Mucosa of descending colon (tissue), 3 donors: Measurements from ENCODE around the gene FGD5. TPM values are rescaled to one million over a fixed set of nuclear protein-coding genes. Genes with fewer than 3 reads are reported as not detected.

Experiments used
- ATAC-seq: fragments of 200-7000 bp; cut with Tn5 transposase; one replicate; pipeline ENCODE4 v1.9.1; 2020; ENCODE audit warnings: mild to moderate bottlenecking, moderate library complexity
- DNase-seq, 3 donors: peaks; one replicate each; pipeline ENCODE4 v3.0.0-alpha.2; 2020
- H3K36me3 ChIP-seq: fragments of 200-600 bp; one replicate; pipeline ENCODE4 v1.8.0; 2021; ENCODE audit warnings: low read depth, mild to moderate bottlenecking
- H3K4me1 ChIP-seq: fragments of 200-600 bp; one replicate; pipeline ENCODE4 v1.8.0; 2021; ENCODE audit warnings: low read depth, mild to moderate bottlenecking
- H3K4me3 ChIP-seq: fragments of 200-600 bp; one replicate; pipeline ENCODE4 v1.8.0; 2021; ENCODE audit warnings: mild to moderate bottlenecking
- H3K9me3 ChIP-seq: fragments of 200-600 bp; one replicate; pipeline ENCODE4 v1.8.0; 2021; ENCODE audit warnings: mild to moderate bottlenecking
- intact Hi-C, 2 donors: fragments of 100-400 bp; cut with DNase I in 1 of 2; cut with micrococcal nuclease in 1 of 2; formaldehyde crosslinking; loops; one replicate each; pipeline versions ENCODE4 v1.11.0 to v1.11.1; 2022; cut with DNase I, micrococcal nuclease
- total RNA-seq, 3 donors: library from RNA; stranded (reverse); fragmentation: NEBNext Ultra II Directional in 2 of 3; extraction: Animal tissue kit (Norgen Biotek cat#: 25700) in 2 of 3; gene quantifications; one replicate each; pipeline versions ENCODE4 v1.2.1 to v1.2.4, GENCODE V29; 2021 to 2023
- TF ChIP-seq, protein P1 (sequence below): fragments of 200-600 bp; IDR thresholded peaks from one replicate; pipeline ENCODE4 v1.8.0; 2022; ENCODE audit warnings: antibody characterized with exemption, mild to moderate bottlenecking
- donor health status: DM: no; HTN: no; CAD: no; lungs with moderate emphysema.
- donor health status: DM: no; HTN: no; CAD: no.
- donor health status: DM: no; HTN: yes; CAD: no.

The FGD5 gene
- total RNA-seq, 3 donors from 2014 or later = 6.1 to 15.1 (median 9.2) TPM

DNA sequence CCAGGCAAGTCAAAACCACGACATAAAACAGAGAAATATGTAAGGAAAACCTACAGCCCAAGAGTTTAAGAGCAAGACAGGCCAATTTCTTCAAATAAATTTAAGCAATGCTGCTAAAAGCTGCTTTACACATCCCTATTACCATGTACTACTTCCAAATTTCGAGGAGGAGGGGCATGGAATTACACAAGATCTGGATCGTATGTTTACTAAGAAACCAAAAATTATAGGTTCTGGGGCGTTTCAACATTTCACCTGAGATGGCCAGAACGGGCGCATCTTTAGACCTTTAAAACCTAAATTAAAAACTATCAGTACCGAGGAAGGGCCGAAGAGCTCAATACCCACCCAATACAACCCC lies 128.0 kb downstream of the FGD5 start:
- no peak for DNase-seq
- intact Hi-C loops = no loop called here
- Histone ChIP-seq H3K4me1 (peaks cover 24% of the 10 kb centered on the region), H3K36me3 (peaks cover 3% of the 10 kb centered on the region), H3K4me3 (peak overlapping the region; percentile 58), H3K9me3 (no peaks in the 10 kb centered on the region)
- no peak for ATAC-seq
- TF ChIP-seq, protein P1, sequence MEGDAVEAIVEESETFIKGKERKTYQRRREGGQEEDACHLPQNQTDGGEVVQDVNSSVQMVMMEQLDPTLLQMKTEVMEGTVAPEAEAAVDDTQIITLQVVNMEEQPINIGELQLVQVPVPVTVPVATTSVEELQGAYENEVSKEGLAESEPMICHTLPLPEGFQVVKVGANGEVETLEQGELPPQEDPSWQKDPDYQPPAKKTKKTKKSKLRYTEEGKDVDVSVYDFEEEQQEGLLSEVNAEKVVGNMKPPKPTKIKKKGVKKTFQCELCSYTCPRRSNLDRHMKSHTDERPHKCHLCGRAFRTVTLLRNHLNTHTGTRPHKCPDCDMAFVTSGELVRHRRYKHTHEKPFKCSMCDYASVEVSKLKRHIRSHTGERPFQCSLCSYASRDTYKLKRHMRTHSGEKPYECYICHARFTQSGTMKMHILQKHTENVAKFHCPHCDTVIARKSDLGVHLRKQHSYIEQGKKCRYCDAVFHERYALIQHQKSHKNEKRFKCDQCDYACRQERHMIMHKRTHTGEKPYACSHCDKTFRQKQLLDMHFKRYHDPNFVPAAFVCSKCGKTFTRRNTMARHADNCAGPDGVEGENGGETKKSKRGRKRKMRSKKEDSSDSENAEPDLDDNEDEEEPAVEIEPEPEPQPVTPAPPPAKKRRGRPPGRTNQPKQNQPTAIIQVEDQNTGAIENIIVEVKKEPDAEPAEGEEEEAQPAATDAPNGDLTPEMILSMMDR = no peak

DNA sequence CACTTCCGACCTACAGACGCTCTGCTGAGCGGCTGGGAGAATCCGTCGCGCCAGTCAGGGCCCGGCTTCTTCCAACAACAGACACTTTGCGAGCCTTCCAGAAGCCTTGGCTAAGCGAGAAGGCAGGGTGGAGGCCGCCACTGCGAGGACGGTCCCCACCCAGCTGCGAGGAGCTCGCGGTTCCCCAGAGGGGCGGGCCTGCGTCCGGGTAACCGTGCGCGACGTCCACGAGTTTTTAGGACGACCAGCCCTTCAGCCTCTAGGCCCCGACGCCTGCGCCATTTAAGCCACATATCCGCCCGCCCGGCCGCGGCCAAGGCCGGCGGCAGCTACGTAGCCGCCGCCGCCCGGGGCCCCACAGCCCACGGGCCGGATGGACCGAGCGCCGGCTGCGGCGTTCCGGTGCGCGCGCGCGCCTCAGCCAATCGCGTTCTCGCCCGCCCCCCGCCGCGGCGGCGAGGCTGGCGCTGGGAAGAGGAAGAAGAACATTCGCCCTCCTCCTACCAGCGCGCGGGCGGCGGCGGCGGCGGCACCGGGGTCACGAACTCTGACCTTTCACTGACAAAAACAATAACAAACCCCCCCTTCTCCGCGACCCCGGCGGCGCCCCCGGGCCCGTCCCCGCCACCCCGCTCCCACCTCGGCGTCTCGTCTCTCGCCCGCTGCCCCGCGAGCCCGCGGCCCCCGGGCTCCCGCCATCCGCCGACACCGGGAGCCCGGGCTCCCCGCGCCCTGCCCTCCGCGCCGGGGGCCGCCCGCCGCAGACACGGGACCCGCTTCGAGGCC lies 128.5 kb downstream of the FGD5 start, which contains the start of gene NR2C2:
Gene NR2C2, plus strand, starts transcription at position 484 of the 786 bp plus-strand sequence. CDS start 56,332 bp downstream, outside the sequence.
- DNase-seq (peak; percentile 90 to 94 (median 93)), ATAC-seq (peak; percentile 79)
- no peaks in the 10 kb centered on the region for H3K9me3 ChIP-seq
- intact Hi-C loops = no loop called here
- peaks cover 3% of the 10 kb centered on the region for H3K36me3 ChIP-seq
- peaks cover 24% of the 10 kb centered on the region for H3K4me1 ChIP-seq
- H3K4me3 ChIP-seq = peak within 1 kb of the TSS; percentile 58
- TF ChIP-seq, protein P1 = no peak

DNA sequence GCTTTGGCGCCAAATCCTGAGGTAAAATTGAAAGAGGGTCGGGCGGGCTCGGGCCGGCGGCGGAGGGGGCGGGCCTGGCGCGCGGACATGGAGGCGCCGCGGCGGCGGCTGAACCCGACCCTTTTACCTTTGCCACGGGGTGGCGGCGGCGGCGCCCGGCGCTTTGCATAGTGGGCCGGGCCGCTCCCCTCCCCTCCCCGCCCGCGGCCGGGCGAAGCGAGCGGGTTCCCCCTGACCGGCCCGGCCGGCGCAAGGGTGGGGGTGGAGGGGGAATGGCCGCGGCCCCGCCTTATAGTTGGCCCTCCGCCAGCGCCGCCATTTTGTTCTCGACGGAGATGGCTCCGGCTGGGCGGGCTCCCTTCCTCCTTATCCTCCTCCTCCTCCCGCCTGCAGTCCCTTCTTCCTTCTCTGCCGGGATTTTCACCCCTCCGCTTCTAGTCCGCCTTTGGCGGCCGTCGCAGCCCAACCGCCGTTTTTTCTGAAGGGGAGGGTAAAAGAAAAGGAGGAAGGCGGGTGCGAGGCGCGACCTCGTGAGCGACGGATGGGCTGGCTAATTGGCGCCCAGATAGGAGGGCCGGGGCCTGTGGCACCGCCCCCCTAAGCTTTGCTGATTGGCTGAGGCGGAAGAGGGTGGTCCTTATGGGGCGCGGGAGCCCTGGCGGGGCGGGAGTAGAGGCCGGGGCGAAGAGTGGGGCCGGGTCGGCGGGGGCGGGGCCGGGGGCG lies 129.3 kb downstream of the FGD5 start:
- H3K9me3 ChIP-seq = no peaks in the 10 kb centered on the region
- intact Hi-C loops = no loop called here
- peaks cover 3% of the 10 kb centered on the region for H3K36me3 ChIP-seq
- H3K4me3 ChIP-seq = peak overlapping the region; percentile 58
- peak; percentile 98 for DNase-seq
- TF ChIP-seq, protein P1 = no peak
- peaks cover 24% of the 10 kb centered on the region for H3K4me1 ChIP-seq
- peak; percentile 93 for ATAC-seq

DNA sequence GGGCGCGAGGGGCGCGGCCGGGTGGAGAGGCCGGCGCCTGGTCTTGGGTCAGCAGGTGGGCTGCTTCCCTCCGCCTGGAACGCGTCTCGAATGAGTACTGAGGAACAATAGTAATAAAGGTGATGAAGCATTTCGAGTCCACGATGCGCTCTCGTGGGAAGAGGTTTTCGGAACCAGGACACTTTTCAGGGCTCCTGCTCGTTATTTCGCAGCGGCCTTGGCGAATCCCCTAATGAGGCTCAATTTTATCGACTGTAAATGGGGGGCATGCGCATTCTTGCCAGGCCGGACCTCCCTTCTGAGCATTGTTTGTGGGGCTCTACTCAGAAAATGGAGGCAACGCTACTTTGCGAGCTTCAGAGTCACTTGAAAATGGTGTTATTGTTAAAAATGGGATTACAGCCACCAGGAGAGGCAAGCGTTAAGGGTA lies 129.9 kb downstream of the FGD5 start:
- TF ChIP-seq, protein P1 = no peak
- H3K4me3 ChIP-seq = peak overlapping the region; percentile 58
- DNase-seq (no peak), ATAC-seq (no peak)
- no peaks in the 10 kb centered on the region for H3K9me3 ChIP-seq
- intact Hi-C loops = no loop called here
- peaks cover 22% of the 10 kb centered on the region for H3K4me1 ChIP-seq
- H3K36me3 ChIP-seq = peaks cover 3% of the 10 kb centered on the region

DNA sequence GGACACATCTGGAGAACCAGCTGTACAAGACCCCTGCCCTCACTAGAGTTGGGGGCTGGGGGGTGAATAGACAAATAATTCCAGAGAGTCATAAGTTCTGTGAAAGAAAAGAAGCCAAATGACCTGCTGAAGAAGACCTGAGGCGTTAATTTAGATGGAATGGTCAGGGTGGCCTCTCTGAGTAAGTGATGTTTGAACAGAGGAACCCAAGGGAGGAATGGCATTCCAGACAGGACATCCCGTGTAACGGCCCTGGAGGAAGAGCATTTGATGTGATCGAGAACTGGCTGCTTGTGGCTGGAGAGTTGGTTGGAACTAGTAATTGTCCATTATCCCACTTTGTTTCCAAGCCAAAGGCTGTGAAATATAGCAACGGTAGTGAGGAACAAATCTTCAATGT lies 130.4 kb downstream of the FGD5 start:
- peaks cover under 1% of the 10 kb centered on the region for H3K36me3 ChIP-seq
- peaks cover 17% of the 10 kb centered on the region for H3K4me1 ChIP-seq
- ATAC-seq (no peak), DNase-seq (no peak)
- no peaks in the 10 kb centered on the region for H3K9me3 ChIP-seq
- TF ChIP-seq, protein P1 = no peak
- intact Hi-C loops = no loop called here
- no peak overlapping the region for H3K4me3 ChIP-seq
